Measurements from ENCODE around the gene CATSPERZ.

The CATSPERZ gene

GRCh38 chr11:64263947-64264317 is 36.2 kb upstream of the CATSPERZ start:
- in situ Hi-C loops (cut with MboI; ENCODE audit: low sequenced_read_pairs): no loop called here

- in situ Hi-C loops (cut with MboI; ENCODE audit: low sequenced_read_pairs): no loop called here
These were observed 35.7 kb upstream of the CATSPERZ start for GRCh38 chr11:64264371-64264852.

DNA sequence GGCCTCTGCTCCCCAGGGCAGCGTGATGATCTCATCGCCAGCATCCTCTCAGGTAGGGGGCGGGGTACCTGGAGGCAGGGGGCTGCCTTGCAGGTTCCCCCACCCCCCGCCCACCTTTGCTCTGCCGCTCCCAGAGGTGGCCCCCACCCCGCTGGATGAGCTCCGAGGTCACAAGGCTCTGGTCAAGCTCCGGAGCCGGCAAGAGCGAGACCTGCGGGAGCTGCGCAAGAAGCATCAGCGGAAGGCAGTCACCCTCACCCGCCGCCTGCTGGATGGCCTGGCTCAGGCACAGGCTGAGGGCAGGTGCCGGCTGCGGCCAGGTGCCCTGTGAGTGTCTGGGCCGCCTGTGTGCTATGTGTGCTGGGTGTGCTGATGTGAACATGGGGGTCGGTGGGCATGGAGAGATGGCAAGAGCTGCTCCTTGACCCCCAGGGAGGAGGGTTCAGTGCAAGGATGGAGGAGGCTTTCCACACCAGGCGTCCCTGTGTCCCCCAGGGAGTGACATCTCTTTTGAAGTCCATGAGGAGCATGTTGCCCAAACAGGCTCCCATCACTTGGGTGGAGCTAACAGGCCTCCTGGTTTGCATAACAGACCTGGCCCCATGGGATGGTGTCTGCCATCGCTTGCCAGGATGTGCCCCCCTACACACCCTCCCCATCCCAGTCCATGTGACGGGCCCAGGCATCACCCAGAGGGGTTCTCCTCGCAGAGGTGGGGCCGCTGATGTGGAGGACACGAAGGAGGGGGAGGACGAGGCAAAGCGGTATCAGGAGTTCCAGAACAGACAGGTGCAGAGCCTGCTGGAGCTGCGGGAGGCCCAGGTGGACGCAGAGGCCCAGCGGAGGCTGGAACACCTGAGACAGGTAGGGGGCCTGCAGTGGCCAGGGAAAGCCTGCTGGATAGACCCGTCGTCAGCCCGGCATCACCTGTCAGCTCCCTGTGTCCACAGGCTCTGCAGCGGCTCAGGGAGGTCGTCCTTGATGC is 34.7 kb upstream of the CATSPERZ start:
- in situ Hi-C loops (cut with MboI; ENCODE audit: low sequenced_read_pairs): no loop called here

DNA sequence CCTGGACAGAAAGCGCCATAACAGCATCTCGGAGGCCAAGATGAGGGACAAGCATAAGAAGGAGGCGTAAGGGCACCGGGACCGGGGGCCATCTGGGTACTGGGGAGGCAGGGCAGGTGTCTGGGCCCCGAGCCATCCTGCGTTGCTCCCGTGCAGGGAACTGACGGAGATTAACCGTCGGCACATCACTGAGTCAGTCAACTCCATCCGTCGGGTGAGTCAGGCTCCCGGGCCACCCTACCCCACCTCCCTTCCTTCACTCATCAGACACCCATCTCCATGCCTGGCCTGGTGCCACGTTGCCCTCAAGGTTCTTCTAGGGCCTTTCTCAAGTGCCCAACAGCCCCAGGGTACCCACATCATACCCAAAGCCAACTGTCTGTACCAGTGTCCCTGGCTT is 33.8 kb upstream of the CATSPERZ start:
- in situ Hi-C loops (cut with MboI; ENCODE audit: low sequenced_read_pairs): no loop called here

GRCh38 chr11:64267207-64267945 is 32.8 kb upstream of the CATSPERZ start:
- in situ Hi-C loops (cut with MboI; ENCODE audit: low sequenced_read_pairs): no loop called here

DNA sequence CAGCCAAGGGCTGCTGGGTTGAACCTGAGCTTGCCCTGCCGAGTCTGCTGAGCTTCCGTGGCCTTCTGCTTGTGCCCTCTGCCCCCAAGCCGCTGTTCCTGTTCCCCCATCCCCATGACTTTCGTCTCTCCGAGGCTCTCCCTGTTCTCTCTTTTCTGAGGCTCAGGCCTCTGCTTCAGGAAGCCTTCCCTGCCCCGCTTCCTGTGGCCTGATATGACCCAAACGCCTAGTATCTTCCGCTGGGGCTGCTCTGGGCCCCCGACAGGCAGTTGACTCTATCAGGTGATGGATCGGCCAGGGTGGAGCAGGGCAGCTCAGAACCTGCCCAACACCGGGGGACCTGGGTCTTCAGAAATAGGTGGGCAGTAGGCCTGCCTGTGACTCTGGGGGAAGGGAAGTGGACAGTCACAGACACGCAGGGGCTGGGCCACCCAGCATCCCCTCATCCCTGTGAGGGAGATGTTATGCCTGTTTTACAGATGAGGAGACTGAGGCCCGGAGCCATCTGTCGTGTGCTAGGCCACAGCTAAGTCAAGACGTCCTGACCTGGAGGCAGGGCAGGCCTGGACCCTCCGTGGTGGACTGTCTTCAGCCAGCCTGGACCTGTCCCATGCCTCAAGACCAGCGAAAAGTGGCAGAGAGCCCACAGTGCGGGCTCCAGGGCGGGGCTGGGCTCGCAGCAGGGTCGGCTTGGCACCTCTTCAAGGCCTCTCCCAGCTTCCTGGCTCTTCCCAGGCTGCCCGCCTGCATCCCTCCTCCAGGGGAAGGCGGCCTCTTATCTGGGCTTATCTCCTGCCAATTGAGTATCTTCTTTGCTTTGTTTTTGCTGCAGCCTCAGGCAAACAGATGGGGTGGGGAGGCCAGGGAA is 31.9 kb upstream of the CATSPERZ start:
- in situ Hi-C loops (cut with MboI; ENCODE audit: low sequenced_read_pairs): no loop called here

DNA sequence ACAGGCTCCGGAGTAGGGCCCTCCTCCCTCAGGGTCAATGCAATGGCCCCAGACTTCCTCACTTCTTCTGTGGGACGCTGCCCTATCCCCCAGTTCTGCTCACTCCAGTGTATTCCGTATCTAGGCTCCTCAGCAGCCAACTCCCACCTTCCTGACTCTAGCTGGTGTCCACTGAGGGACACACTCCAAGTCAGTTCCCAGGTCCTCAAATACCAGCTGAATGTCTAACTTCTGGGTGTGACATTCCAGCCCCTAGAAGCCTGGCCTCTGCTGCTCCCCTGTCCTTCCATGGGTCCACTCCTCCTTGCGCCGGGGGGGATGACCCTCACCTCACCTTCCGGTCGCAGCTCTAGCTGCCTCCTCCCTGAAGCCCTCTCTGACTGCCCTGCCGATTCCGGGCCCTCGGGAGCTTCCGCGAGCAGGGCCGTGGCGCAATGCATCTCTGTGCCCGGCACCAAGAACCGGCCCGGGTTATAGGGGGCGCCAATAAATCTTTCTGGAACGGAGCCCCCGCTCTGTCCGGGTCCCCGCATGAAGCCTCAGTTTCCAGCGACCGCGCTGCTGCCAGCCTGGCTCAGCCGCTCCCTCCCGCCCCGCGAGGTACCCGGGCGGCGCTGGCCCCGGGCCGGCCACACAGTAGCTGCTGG is 31.1 kb upstream of the CATSPERZ start:
- in situ Hi-C loops (cut with MboI; ENCODE audit: low sequenced_read_pairs): no loop called here

- in situ Hi-C loops (cut with MboI; ENCODE audit: low sequenced_read_pairs): no loop called here
These were observed 30.5 kb upstream of the CATSPERZ start for GRCh38 chr11:64269540-64270220.

DNA sequence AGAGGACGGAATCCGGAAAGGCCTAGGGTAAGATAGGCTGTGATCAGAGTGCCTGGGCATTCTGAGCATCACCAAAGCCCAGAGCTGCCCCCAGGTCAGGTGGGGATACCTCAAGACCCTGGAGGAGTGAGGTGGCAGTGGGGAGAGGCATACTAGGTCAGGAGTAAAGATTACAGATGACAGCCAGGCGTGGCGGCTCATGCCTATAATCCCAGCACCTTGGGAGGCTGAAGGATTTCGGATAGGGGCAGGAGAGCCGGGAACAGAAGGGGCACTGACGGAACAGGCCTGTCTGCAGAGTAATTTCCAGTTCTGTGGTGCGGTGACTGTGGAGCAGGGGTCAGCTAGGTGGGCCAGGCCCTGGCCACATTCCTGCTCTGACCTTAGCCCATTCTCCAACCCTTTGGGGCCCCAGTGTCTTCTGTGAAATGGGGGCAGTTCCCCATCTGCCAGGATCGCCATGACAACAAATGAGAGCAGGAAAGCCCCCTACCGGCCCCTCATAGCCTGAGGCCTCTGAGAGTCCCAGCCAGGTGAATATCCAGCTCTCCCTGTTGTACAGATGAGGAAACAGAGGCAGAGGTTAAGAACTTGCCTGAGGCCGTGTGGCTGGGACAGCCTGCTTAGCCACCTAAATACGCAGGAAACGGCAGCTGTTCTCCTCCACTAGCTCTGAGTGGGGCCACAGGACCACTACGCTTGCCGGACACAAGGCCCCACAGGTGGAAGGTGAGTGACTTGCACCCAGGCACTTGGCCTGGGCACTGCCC is 24.9 kb upstream of the CATSPERZ start:
- in situ Hi-C loops (cut with MboI; ENCODE audit: low sequenced_read_pairs): no loop called here

DNA sequence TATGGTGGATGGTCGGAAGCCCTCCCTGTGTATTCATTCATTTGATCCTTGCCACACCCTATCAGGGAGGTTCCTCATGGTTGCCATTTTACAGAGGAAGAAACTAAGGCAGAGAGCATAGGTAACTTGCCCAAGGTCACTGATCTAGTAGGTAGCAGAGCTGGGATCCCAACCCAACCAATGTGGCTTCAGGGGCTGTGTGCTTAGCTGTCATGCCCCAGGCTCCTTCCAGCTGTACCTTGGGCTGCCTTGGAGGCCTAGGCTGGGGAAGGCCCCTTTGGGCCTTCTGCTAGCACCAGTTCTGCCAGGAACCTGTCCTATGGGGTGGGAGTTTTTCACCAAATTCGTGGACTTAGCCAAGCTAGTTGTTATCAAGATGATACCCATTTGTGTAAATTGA is 24.3 kb upstream of the CATSPERZ start:
- in situ Hi-C loops (cut with MboI; ENCODE audit: low sequenced_read_pairs): no loop called here

- in situ Hi-C loops (cut with MboI; ENCODE audit: low sequenced_read_pairs): no loop called here
These were observed 23.3 kb upstream of the CATSPERZ start for GRCh38 chr11:64276653-64277431.

- in situ Hi-C loops (cut with MboI; ENCODE audit: low sequenced_read_pairs): no loop called here
These were observed 21.5 kb upstream of the CATSPERZ start for GRCh38 chr11:64278576-64279190.

- in situ Hi-C loops (cut with MboI; ENCODE audit: low sequenced_read_pairs): no loop called here
These were observed 18.0 kb upstream of the CATSPERZ start for GRCh38 chr11:64281957-64282770.

DNA sequence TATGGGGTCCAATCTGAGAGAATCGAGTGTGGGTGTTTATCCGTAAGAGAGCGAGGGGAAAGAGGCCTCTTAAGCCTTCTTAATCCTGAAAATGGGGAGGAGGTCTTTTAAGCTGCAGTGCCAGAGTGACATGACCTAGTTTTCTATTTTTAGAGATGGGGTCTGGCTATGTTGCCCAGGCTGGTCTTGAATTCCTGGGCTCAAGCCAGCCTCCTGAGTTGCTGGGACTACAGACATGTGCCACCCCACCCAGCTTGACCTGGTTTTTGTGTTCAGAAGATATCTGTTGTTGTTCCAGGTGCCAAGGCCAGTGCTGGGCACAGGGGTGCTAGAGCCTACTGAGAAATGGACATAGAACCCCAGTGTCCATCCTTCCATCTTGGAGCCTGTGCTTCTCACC is 17.1 kb upstream of the CATSPERZ start:
- in situ Hi-C loops (cut with MboI; ENCODE audit: low sequenced_read_pairs): no loop called here

DNA sequence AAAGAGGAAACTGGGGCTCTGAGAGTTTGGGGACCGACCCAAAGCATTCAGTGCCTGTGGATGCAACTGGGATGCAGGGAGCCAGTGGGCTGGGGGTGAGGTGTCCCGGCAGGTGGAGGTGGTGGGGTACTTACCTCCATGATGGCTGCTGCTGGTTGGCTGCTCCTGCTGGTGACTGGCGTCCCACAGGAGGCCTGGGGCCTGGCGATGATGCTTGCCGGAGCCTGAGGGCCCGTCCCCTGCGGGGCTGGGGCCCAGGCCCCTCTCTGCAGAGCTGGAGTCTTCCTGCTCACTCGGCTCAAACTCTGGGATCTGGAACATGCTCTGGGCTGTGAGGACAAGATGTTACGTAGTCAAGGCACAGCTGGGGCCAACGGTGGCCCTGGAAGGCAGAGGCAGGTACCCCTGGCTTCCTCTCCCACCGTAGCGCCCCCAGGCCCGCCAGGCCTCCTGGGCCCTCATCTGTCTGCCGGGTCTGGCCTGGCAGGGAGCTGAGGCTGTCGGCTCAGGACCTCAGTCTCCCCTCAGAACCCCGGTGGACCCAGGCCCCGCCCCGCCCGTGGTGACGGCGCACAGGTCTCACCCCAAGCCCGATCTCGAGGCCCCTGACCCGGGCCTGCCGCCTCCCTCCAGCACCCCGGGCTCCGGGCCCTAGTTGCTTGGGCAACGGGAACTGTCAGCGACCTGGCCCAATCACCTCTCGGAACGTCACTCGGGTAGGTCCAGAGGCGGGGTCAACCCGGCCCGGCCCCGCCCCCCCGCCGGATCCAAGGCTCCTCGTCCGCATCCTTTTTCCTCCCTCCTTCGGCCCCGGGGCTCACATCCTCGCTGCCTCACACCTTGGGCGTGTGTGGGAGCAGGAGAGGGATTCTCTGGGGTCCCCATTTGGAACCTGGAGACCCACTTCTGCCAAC is 15.9 kb upstream of the CATSPERZ start, which contains the start of gene BAD:
Gene BAD, minus strand, starts transcription at position 618 of the 914 bp plus-strand sequence. Its CDS starts 297 bp downstream, at position 321.
- in situ Hi-C loops (cut with MboI; ENCODE audit: low sequenced_read_pairs): no loop called here
